PC-9 (cell line): ENCODE data around the gene SH3RF3.

ENCODE experiments used
- CTCF ChIP-seq: fragments of 200-600 bp; sonication (generic); conservative IDR thresholded peaks from 2 replicates; pipeline ENCODE4 v1.6.1; 2017; ENCODE audit warnings: mixed run types, antibody characterized with exemption, mild to moderate bottlenecking, moderate library complexity
- EZH2 ChIP-seq: fragments of 200-600 bp; sonication (generic); IDR thresholded peaks from 2 replicates; pipeline ENCODE4 v1.8.0; 2017; ENCODE audit warnings: antibody characterized with exemption, low read depth

GRCh38 chr2:109435066-109435690 lies 306.2 kb downstream of the SH3RF3 start:
- TF ChIP-seq CTCF (no peak), EZH2 (no peak)
